HAP-1 (cell line): Measurements from ENCODE around the gene CBS.

Experiments used
- DNase-seq, 2 experiments: peaks; one replicate each; pipeline ENCODE4 v3.0.0-alpha.2; 2016 to 2020; ENCODE audit warnings: low spot score in 2 of 2
- H3K27me3 ChIP-seq: fragments of 250-450 bp; sonication (Bioruptor Pico); 2 replicates; pipeline ENCODE4 v1.5.1; 2020; ENCODE audit warnings: low read depth, mild to moderate bottlenecking, moderate library complexity
- H3K36me3 ChIP-seq: fragments of 250-450 bp; sonication (Bioruptor Pico); replicated peaks from 2 replicates; pipeline ENCODE4 v1.5.1; 2020; ENCODE audit warnings: mild to moderate bottlenecking
- H3K4me1 ChIP-seq: fragments of 250-450 bp; sonication (Bioruptor Pico); 2 replicates; pipeline ENCODE4 v1.5.1; 2020; ENCODE audit warnings: mild to moderate bottlenecking
- H3K4me3 ChIP-seq: fragments of 250-450 bp; sonication (Bioruptor Pico); 2 replicates; pipeline ENCODE4 v1.5.1; 2020; ENCODE audit warnings: mild to moderate bottlenecking, moderate library complexity
- H3K9me3 ChIP-seq: fragments of 250-450 bp; sonication (Bioruptor Pico); 2 replicates; pipeline ENCODE4 v1.5.1; 2020; ENCODE audit warnings: mild to moderate bottlenecking, moderate library complexity
- in situ Hi-C: fragments of 300-500 bp; cut with MboI; formaldehyde crosslinking; loops from 3 replicates; pipeline ENCODE4 v1.14.3; 2020; ENCODE audit warnings: low sequenced_read_pairs, inconsistent platforms, mixed read lengths

CBS gene

DNA sequence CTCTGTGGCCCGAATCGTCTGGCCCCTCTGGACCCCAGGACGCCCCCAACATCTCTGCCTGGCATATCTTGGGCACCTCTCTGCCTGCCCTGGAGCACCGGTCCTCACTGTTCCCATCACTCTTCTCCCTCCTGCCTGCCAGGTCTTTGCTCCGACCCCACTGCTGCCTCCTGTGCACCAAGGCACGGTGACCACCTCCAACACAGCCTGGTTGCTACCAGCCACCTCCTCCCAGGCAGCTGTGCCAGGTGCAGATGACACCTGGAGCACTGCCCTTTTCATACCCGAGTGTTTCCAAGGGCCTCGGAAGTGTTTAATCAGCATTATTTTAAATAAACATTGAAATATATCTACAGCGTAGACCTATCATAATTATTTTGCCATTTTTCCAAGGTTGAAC lies 70.0 kb downstream of the CBS start:
- H3K9me3 ChIP-seq = no peaks in the 10 kb centered on the region
- in situ Hi-C loops = no loop called here
- no peak overlapping the region for H3K4me3 ChIP-seq
- DNase-seq = no peak
- peaks cover 14% of the 10 kb centered on the region for H3K36me3 ChIP-seq
- no peaks in the 10 kb centered on the region for H3K27me3 ChIP-seq
- no peaks in the 10 kb centered on the region for H3K4me1 ChIP-seq

DNA sequence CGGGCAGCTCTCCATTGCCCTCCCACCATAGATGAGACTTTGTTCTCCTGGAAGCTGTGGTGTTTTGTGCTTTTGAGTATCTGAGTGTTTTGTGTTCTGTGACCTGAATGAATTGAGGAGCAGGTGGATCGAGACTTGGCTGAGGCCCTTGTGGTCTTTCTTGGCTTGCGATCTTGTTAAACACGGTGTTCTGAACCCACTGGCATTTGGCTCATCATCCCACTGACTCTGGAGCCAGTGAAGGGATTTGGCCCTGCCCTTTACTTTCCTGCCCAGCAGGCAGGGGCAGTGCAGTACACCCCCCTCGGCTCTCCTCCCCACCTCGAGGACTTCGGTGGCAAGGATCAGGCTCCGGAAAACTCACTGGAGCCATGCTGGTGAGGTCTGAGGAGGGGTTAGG lies 70.7 kb downstream of the CBS start:
- H3K9me3 ChIP-seq = peaks cover 6% of the 10 kb centered on the region; the same call in 1 of the 2 replicates
- no peak overlapping the region for H3K4me3 ChIP-seq
- no peak for DNase-seq
- H3K36me3 ChIP-seq = peaks cover 14% of the 10 kb centered on the region
- H3K27me3 ChIP-seq = no peaks in the 10 kb centered on the region
- in situ Hi-C loops = no loop called here
- H3K4me1 ChIP-seq = no peaks in the 10 kb centered on the region
